Measurements from ENCODE around the gene PDIA2. TPM values are rescaled to one million over a fixed set of nuclear protein-coding genes. Genes with fewer than 3 reads are reported as not detected.
"Not testable (repeated sequence)": the region's sequence is repeated elsewhere in the genome, so short reads cannot be mapped to it uniquely, and the experiment has no call there.

Gene PDIA2
- polyA plus RNA-seq, 3 donors = 0.49 to 1.4 (median 1.1) TPM

- no peak for DNase-seq (ENCODE audit: low read depth in 3 of 3, low spot score in 2 of 3)
These were observed 19.7 kb upstream of the PDIA2 start for GRCh38 chr16:263182-263774.

- no peak for DNase-seq (ENCODE audit: low read depth in 3 of 3, low spot score in 2 of 3)
These were observed 19.0 kb upstream of the PDIA2 start for GRCh38 chr16:263944-264343.

- DNase-seq (ENCODE audit: low read depth in 3 of 3, low spot score in 2 of 3) = no peak
These were observed 18.5 kb upstream of the PDIA2 start for GRCh38 chr16:264440-264951.

- no peak for DNase-seq (ENCODE audit: low read depth in 3 of 3, low spot score in 2 of 3)
These were observed 17.9 kb upstream of the PDIA2 start for GRCh38 chr16:265002-265529.

GRCh38 chr16:265711-266110 is 17.3 kb upstream of the PDIA2 start:
- DNase-seq (ENCODE audit: low read depth in 3 of 3, low spot score in 2 of 3) = no peak

- DNase-seq (ENCODE audit: low read depth in 3 of 3, low spot score in 2 of 3) = no peak
These were observed 16.5 kb upstream of the PDIA2 start for GRCh38 chr16:266258-267164.

GRCh38 chr16:267562-267961 is 15.4 kb upstream of the PDIA2 start:
- not testable (repeated sequence) for DNase-seq (ENCODE audit: low read depth in 3 of 3, low spot score in 2 of 3)

GRCh38 chr16:268141-269053 is 14.6 kb upstream of the PDIA2 start:
- no peak for DNase-seq (ENCODE audit: low read depth in 3 of 3, low spot score in 2 of 3)

- DNase-seq (ENCODE audit: low read depth in 3 of 3, low spot score in 2 of 3) = no peak
These were observed 13.7 kb upstream of the PDIA2 start for GRCh38 chr16:269061-269796.

- DNase-seq (ENCODE audit: low read depth in 3 of 3, low spot score in 2 of 3) = no peak
These were observed 12.3 kb upstream of the PDIA2 start for GRCh38 chr16:270381-271255.

GRCh38 chr16:272633-273546 is 10.1 kb upstream of the PDIA2 start:
- no peak for DNase-seq (ENCODE audit: low read depth in 3 of 3, low spot score in 2 of 3)

- DNase-seq (ENCODE audit: low read depth in 3 of 3, low spot score in 2 of 3) = no peak
These were observed 9.2 kb upstream of the PDIA2 start for GRCh38 chr16:273547-274421.

GRCh38 chr16:275041-275641 is 7.8 kb upstream of the PDIA2 start:
- DNase-seq (ENCODE audit: low read depth in 3 of 3, low spot score in 2 of 3) = no peak

- no peak for DNase-seq (ENCODE audit: low read depth in 3 of 3, low spot score in 2 of 3)
These were observed 7.2 kb upstream of the PDIA2 start, which contains the start of gene RGS11 for GRCh38 chr16:275786-276232. TSS of gene RGS11 (minus strand) at chr16:275944. CDS start at chr16:275911, 33 bp downstream.

GRCh38 chr16:276426-277077 is 6.4 kb upstream of the PDIA2 start:
- DNase-seq (ENCODE audit: low read depth in 3 of 3, low spot score in 2 of 3) = no peak

- DNase-seq (ENCODE audit: low read depth in 3 of 3, low spot score in 2 of 3) = no peak
These were observed 4.0 kb upstream of the PDIA2 start for GRCh38 chr16:278863-279366.

Data from right renal cortex interstitium (tissue), 3 donors.